Right cardiac atrium (tissue), 5 donors: ENCODE results near the gene FOXC1. TPM values are rescaled to one million over a fixed set of nuclear protein-coding genes. Genes with fewer than 3 reads are reported as not detected.
A peak's percentile ranks its signal among the peaks of the same experiment; 100 is the strongest.

Experiments
- ATAC-seq, 2 donors: fragments of 200-7000 bp; cut with Tn5 transposase; one replicate each; pipeline versions ENCODE4 v1.8.0 to v1.9.1; 2020; ENCODE audit warnings: moderate library complexity in 2 of 2, mild to moderate bottlenecking in 1 of 2
- DNase-seq, 3 donors: peaks; one replicate each; pipeline ENCODE4 v3.0.0-alpha.2; 2020
- H3K27ac ChIP-seq: one replicate; pipeline ENCODE4 v1.5.1; 2013; ENCODE audit warnings: mild to moderate bottlenecking, low read length, control low read depth, moderate library complexity
- H3K27me3 ChIP-seq: one replicate; pipeline ENCODE4 v1.6.1; 2013; ENCODE audit not compliant: control insufficient read depth, insufficient read depth
- H3K4me1 ChIP-seq: one replicate; pipeline ENCODE4 v1.6.1; 2013; ENCODE audit warnings: low read length; ENCODE audit not compliant: control insufficient read depth, insufficient read depth
- H3K4me3 ChIP-seq: one replicate; pipeline ENCODE4 v1.5.1; 2013; ENCODE audit warnings: low read length, control low read depth
- H3K9me3 ChIP-seq: one replicate; pipeline ENCODE4 v1.6.1; 2013; ENCODE audit warnings: low read length; ENCODE audit not compliant: control insufficient read depth
- WGBS: extraction: QIAGEN DNeasy Blood & Tissue Kit; methylation state at CpG from one replicate; pipeline ENCODE4 v1.1.7; 2013; 5-methylcytosine and 5-hydroxymethylcytosine counted together
- intact Hi-C, 4 donors: fragments of 100-400 bp; cut with DNase I; formaldehyde crosslinking; loops; one replicate each; pipeline versions ENCODE4 v1.11.0 to v1.14.0; 2022 to 2023
- long read RNA-seq, 4 donors: library from polyadenylated mRNA; unstranded; transcript quantifications; one replicate each; pipeline ENCODE4 v2.0.0, GENCODE V29; 2020 to 2021
- polyA plus RNA-seq: library from polyadenylated mRNA; stranded (reverse); fragments of 200-250 nt; gene quantifications from one replicate; pipeline ENCODE4 v1.2.3, GENCODE V29; 2013
- total RNA-seq, 4 donors: library from RNA; stranded (reverse); fragmentation: NEBNext Ultra II Directional; extraction: Animal tissue kit (Norgen Biotek cat#: 25700); gene quantifications; one replicate each; pipeline ENCODE4 v1.2.1, GENCODE V29; 2021
- donor health status: healthy with polysubstance abuse.
- donor health status: DM: no; HTN: yes; CAD: no.
- donor health status: DM: no; HTN: no; CAD: no.
- donor health status: DM: no; HTN: yes; CAD: no; lungs with severe emphysema.
- donor health status: DM: yes; HTN: yes; CAD: no.

FOXC1 gene
- total RNA-seq (10 to 100 TPM; 15.1 to 25.0 (median 21.9) TPM), polyA plus RNA-seq (7.2 TPM)
- long read RNA-seq, donor 1, transcript FOXC1-201 (1 exons, 3,926 nt), result minor isoform, 12 of 70 reads
- long read RNA-seq, donor 1, transcript FOXC1-202 (1 exons, 3,831 nt), result major isoform, 58 of 70 reads
- long read RNA-seq, donor 1, partial matches to known transcripts, result 0 of 70 reads
- long read RNA-seq, donor 1, other reads (novel, unspliced or antisense), result 0 of 70 reads
- long read RNA-seq, donor 2, transcript FOXC1-202 (1 exons, 3,831 nt), result major isoform, 20 of 22 reads
- long read RNA-seq, donor 2, partial matches to known transcripts, result 0 of 22 reads
- long read RNA-seq, donor 2, other reads (novel, unspliced or antisense), result 0 of 22 reads
- long read RNA-seq, donor 3, transcript FOXC1-202 (1 exons, 3,831 nt), result major isoform, 10 of 10 reads
- long read RNA-seq, donor 3, partial matches to known transcripts, result 0 of 10 reads
- long read RNA-seq, donor 3, other reads (novel, unspliced or antisense), result 0 of 10 reads
- long read RNA-seq, donor 4, transcript FOXC1-202 (1 exons, 3,831 nt), result major isoform, 16 of 18 reads
- long read RNA-seq, donor 4, partial matches to known transcripts, result 0 of 18 reads
- long read RNA-seq, donor 4, other reads (novel, unspliced or antisense), result 0 of 18 reads

GRCh38 chr6:1609648-1610496 lies at the start of gene FOXC1:
Gene FOXC1 (plus strand): TSS chr6:1609915. CDS start chr6:1610446, 531 bp downstream.
- intact Hi-C loops, result loop anchor here (5.0 to 10.0 kb wide), 9 partner anchors 492 to 1135 kb away; no protein-coding TSS in a partner anchor
- Histone ChIP-seq H3K4me3 (peak within 1 kb of the TSS; percentile 97), H3K9me3 (no peaks in the 10 kb centered on the region), H3K4me1 (no peaks in the 10 kb centered on the region), H3K27me3 (no peaks in the 10 kb centered on the region), H3K27ac (peak within 1 kb of the TSS; percentile 98)
- ATAC-seq, result peak; percentile 85 to 91
- WGBS, result under 1% methylated on average over 111 of the region's 115 CpGs
- peak; percentile 93 to 96 (median 96) for DNase-seq

GRCh38 chr6:1560281-1561058 lies 49.2 kb upstream of the FOXC1 start:
- H3K4me3 ChIP-seq, result no peak overlapping the region
- 83% methylated on average over 4 of the region's 4 CpGs for WGBS
- intact Hi-C loops, result no loop called here

GRCh38 chr6:1561355-1561754 lies 48.4 kb upstream of the FOXC1 start:
- Histone ChIP-seq H3K4me1 (no peaks in the 10 kb centered on the region), H3K27me3 (no peaks in the 10 kb centered on the region), H3K27ac (no peak overlapping the region), H3K4me3 (no peak overlapping the region), H3K9me3 (no peaks in the 10 kb centered on the region)
- 77% methylated on average over 2 of the region's 2 CpGs for WGBS
- intact Hi-C loops, result no loop called here
- DNase-seq (no peak), ATAC-seq (no peak)

More at GRCh38 chr6:1560281-1561058, 49.2 kb upstream of the FOXC1 start:
- no peak for ATAC-seq
- Histone ChIP-seq H3K9me3 (no peaks in the 10 kb centered on the region), H3K4me1 (no peaks in the 10 kb centered on the region), H3K27me3 (no peaks in the 10 kb centered on the region), H3K27ac (no peak overlapping the region)
- DNase-seq, result no peak

- intact Hi-C loops, result no loop called here
Measured at GRCh38 chr6:1562171-1562955, 47.4 kb upstream of the FOXC1 start.

GRCh38 chr6:1569377-1569776 lies 40.3 kb upstream of the FOXC1 start:
- Histone ChIP-seq H3K9me3 (no peaks in the 10 kb centered on the region), H3K4me1 (no peaks in the 10 kb centered on the region), H3K4me3 (no peak overlapping the region), H3K27ac (no peak overlapping the region), H3K27me3 (no peaks in the 10 kb centered on the region)
- DNase-seq (no peak), ATAC-seq (no peak)
- intact Hi-C loops, result no loop called here
- WGBS, result 95% methylated on average over 3 of the region's 3 CpGs

More at GRCh38 chr6:1562171-1562955, 47.4 kb upstream of the FOXC1 start:
- no peaks in the 10 kb centered on the region for H3K4me1 ChIP-seq
- no peaks in the 10 kb centered on the region for H3K27me3 ChIP-seq
- H3K9me3 ChIP-seq, result no peaks in the 10 kb centered on the region
- ATAC-seq, result no peak
- H3K4me3 ChIP-seq, result no peak overlapping the region
- H3K27ac ChIP-seq, result no peak overlapping the region
- no peak for DNase-seq
- 84% methylated on average over 4 of the region's 4 CpGs for WGBS

GRCh38 chr6:1570848-1571247 lies 38.9 kb upstream of the FOXC1 start:
- Histone ChIP-seq H3K4me3 (no peak overlapping the region), H3K9me3 (no peaks in the 10 kb centered on the region), H3K4me1 (peaks cover 1% of the 10 kb centered on the region), H3K27ac (no peak overlapping the region), H3K27me3 (no peaks in the 10 kb centered on the region)
- ATAC-seq, result no peak
- WGBS, result 80% methylated on average over 1 of the region's 1 CpG
- intact Hi-C loops, result no loop called here
- no peak for DNase-seq

GRCh38 chr6:1572892-1573291 lies 36.8 kb upstream of the FOXC1 start:
- intact Hi-C loops, result no loop called here
- no peak overlapping the region for H3K4me3 ChIP-seq
- WGBS, result 53% methylated on average over 1 of the region's 1 CpG
- no peak for DNase-seq
- ATAC-seq, result peak in 1 of 2 donors; percentile 8
- H3K4me1 ChIP-seq, result peaks cover 1% of the 10 kb centered on the region
- H3K9me3 ChIP-seq, result no peaks in the 10 kb centered on the region
- no peaks in the 10 kb centered on the region for H3K27me3 ChIP-seq
- no peak overlapping the region for H3K27ac ChIP-seq

GRCh38 chr6:1574083-1574761 lies 35.5 kb upstream of the FOXC1 start:
- no peak overlapping the region for H3K27ac ChIP-seq
- ATAC-seq (no peak), DNase-seq (no peak)
- WGBS, result 83% methylated on average over 13 of the region's 13 CpGs
- no peaks in the 10 kb centered on the region for H3K9me3 ChIP-seq
- peaks cover 1% of the 10 kb centered on the region for H3K4me1 ChIP-seq
- intact Hi-C loops, result no loop called here
- no peak overlapping the region for H3K4me3 ChIP-seq
- H3K27me3 ChIP-seq, result no peaks in the 10 kb centered on the region

GRCh38 chr6:1574890-1575209 lies 34.9 kb upstream of the FOXC1 start:
- peaks cover 1% of the 10 kb centered on the region for H3K4me1 ChIP-seq
- ATAC-seq (no peak), DNase-seq (no peak)
- no peaks in the 10 kb centered on the region for H3K9me3 ChIP-seq
- no peak overlapping the region for H3K27ac ChIP-seq
- no peaks in the 10 kb centered on the region for H3K27me3 ChIP-seq
- 74% methylated on average over 6 of the region's 6 CpGs for WGBS
- no peak overlapping the region for H3K4me3 ChIP-seq
- intact Hi-C loops, result no loop called here
